GM19395 (cell line): ENCODE measurements around the gene TMEM255B.
"Not testable (repeated sequence)": the region's sequence is repeated elsewhere in the genome, so short reads cannot be mapped to it uniquely, and the experiment has no call there.

Experiments
- ATAC-seq: cut with Tn5 transposase; IDR thresholded peaks from one replicate; pipeline ENCODE4 v1.9.1; 2021; ENCODE audit warnings: mild to moderate bottlenecking, moderate library complexity; ENCODE audit not compliant: unreplicated experiment

Gene TMEM255B

GRCh38 chr13:113785051-113786010 is 26.3 kb downstream of the TMEM255B start:
- ATAC-seq: no peak

- ATAC-seq: no peak
These were observed 27.3 kb downstream of the TMEM255B start for GRCh38 chr13:113786262-113786841.

GRCh38 chr13:113787694-113788093 is 28.7 kb downstream of the TMEM255B start:
- ATAC-seq: no peak

- ATAC-seq: no peak
These were observed 29.5 kb downstream of the TMEM255B start for GRCh38 chr13:113788413-113789135.

GRCh38 chr13:113789167-113789566 is 30.1 kb downstream of the TMEM255B start:
- no peak for ATAC-seq

GRCh38 chr13:113789931-113790330 is 30.9 kb downstream of the TMEM255B start:
- ATAC-seq: not testable (repeated sequence)

- ATAC-seq: no peak
These were observed 32.2 kb downstream of the TMEM255B start for GRCh38 chr13:113791226-113791625.

- ATAC-seq: no peak
These were observed 32.7 kb downstream of the TMEM255B start for GRCh38 chr13:113791761-113792160.

GRCh38 chr13:113792236-113792770 is 33.3 kb downstream of the TMEM255B start:
- ATAC-seq: no peak

GRCh38 chr13:113792886-113793717 is 34.1 kb downstream of the TMEM255B start:
- ATAC-seq: no peak

- ATAC-seq: no peak
These were observed 34.7 kb downstream of the TMEM255B start for GRCh38 chr13:113793718-113794085.

- ATAC-seq: no peak
These were observed 35.1 kb downstream of the TMEM255B start for GRCh38 chr13:113794086-113794485.

- no peak for ATAC-seq
These were observed 35.7 kb downstream of the TMEM255B start for GRCh38 chr13:113794764-113795173.

GRCh38 chr13:113795362-113795761 is 36.3 kb downstream of the TMEM255B start:
- not testable (repeated sequence) for ATAC-seq

- ATAC-seq: no peak
These were observed 37.4 kb downstream of the TMEM255B start for GRCh38 chr13:113796211-113796963.

- ATAC-seq: no peak
These were observed 38.1 kb downstream of the TMEM255B start for GRCh38 chr13:113796964-113797676.

- ATAC-seq: no peak
These were observed 39.3 kb downstream of the TMEM255B start for GRCh38 chr13:113798200-113798811.

- no peak for ATAC-seq
These were observed 41.5 kb downstream of the TMEM255B start for GRCh38 chr13:113800576-113800926.
